Measurements from ENCODE around the gene SLC11A1.

DNA sequence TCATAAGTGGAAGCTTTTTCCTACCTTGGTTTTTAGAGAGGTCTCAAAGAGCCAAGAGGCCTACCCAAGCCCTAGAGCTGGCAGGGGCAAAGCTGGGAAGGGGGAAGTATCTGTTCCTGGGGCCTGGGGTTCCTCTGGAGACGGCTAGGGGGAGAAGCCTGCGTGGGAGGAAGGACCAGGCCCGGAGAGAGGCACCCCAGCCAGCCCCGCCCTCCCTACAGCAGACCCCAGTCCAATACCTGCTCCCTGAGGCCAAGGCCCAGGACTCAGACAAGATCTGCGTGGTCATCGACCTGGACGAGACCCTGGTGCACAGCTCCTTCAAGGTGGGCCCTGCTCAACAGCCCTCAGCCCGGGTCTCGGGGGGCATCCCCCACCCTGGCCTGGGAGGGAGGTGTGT lies 19.8 kb downstream of the SLC11A1 start:
- TF ChIP-seq, protein P1, sequence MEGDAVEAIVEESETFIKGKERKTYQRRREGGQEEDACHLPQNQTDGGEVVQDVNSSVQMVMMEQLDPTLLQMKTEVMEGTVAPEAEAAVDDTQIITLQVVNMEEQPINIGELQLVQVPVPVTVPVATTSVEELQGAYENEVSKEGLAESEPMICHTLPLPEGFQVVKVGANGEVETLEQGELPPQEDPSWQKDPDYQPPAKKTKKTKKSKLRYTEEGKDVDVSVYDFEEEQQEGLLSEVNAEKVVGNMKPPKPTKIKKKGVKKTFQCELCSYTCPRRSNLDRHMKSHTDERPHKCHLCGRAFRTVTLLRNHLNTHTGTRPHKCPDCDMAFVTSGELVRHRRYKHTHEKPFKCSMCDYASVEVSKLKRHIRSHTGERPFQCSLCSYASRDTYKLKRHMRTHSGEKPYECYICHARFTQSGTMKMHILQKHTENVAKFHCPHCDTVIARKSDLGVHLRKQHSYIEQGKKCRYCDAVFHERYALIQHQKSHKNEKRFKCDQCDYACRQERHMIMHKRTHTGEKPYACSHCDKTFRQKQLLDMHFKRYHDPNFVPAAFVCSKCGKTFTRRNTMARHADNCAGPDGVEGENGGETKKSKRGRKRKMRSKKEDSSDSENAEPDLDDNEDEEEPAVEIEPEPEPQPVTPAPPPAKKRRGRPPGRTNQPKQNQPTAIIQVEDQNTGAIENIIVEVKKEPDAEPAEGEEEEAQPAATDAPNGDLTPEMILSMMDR (conservative IDR thresholded peaks at IDR 0.05; ENCODE audit: low read depth in 2 of 2) = no peak
- TF ChIP-seq EZH2 (IDR thresholded peaks at IDR 0.05; ENCODE audit: low read depth, unreplicated experiment) (no peak), JUNB (IDR thresholded peaks at IDR 0.05; ENCODE audit: unreplicated experiment) (no peak), EZH2phosphoT487 (IDR thresholded peaks at IDR 0.05; ENCODE audit: unreplicated experiment) (no peak), CREB1 (CRISPR knock-in tag; IDR thresholded peaks at IDR 0.05; ENCODE audit: low read depth) (no peak), POLR2AphosphoS5 (IDR thresholded peaks at IDR 0.05; ENCODE audit: low read depth) (no peak), STAT1 (IDR thresholded peaks at IDR 0.05; ENCODE audit: unreplicated experiment) (no peak), ZNF331 (CRISPR knock-in tag; IDR thresholded peaks at IDR 0.05; ENCODE audit: low read depth) (no peak)
- TF ChIP-seq, protein P2, sequence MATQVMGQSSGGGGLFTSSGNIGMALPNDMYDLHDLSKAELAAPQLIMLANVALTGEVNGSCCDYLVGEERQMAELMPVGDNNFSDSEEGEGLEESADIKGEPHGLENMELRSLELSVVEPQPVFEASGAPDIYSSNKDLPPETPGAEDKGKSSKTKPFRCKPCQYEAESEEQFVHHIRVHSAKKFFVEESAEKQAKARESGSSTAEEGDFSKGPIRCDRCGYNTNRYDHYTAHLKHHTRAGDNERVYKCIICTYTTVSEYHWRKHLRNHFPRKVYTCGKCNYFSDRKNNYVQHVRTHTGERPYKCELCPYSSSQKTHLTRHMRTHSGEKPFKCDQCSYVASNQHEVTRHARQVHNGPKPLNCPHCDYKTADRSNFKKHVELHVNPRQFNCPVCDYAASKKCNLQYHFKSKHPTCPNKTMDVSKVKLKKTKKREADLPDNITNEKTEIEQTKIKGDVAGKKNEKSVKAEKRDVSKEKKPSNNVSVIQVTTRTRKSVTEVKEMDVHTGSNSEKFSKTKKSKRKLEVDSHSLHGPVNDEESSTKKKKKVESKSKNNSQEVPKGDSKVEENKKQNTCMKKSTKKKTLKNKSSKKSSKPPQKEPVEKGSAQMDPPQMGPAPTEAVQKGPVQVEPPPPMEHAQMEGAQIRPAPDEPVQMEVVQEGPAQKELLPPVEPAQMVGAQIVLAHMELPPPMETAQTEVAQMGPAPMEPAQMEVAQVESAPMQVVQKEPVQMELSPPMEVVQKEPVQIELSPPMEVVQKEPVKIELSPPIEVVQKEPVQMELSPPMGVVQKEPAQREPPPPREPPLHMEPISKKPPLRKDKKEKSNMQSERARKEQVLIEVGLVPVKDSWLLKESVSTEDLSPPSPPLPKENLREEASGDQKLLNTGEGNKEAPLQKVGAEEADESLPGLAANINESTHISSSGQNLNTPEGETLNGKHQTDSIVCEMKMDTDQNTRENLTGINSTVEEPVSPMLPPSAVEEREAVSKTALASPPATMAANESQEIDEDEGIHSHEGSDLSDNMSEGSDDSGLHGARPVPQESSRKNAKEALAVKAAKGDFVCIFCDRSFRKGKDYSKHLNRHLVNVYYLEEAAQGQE (IDR thresholded peaks at IDR 0.05; ENCODE audit: unreplicated experiment) = no peak
- TF ChIP-seq, protein P3, sequence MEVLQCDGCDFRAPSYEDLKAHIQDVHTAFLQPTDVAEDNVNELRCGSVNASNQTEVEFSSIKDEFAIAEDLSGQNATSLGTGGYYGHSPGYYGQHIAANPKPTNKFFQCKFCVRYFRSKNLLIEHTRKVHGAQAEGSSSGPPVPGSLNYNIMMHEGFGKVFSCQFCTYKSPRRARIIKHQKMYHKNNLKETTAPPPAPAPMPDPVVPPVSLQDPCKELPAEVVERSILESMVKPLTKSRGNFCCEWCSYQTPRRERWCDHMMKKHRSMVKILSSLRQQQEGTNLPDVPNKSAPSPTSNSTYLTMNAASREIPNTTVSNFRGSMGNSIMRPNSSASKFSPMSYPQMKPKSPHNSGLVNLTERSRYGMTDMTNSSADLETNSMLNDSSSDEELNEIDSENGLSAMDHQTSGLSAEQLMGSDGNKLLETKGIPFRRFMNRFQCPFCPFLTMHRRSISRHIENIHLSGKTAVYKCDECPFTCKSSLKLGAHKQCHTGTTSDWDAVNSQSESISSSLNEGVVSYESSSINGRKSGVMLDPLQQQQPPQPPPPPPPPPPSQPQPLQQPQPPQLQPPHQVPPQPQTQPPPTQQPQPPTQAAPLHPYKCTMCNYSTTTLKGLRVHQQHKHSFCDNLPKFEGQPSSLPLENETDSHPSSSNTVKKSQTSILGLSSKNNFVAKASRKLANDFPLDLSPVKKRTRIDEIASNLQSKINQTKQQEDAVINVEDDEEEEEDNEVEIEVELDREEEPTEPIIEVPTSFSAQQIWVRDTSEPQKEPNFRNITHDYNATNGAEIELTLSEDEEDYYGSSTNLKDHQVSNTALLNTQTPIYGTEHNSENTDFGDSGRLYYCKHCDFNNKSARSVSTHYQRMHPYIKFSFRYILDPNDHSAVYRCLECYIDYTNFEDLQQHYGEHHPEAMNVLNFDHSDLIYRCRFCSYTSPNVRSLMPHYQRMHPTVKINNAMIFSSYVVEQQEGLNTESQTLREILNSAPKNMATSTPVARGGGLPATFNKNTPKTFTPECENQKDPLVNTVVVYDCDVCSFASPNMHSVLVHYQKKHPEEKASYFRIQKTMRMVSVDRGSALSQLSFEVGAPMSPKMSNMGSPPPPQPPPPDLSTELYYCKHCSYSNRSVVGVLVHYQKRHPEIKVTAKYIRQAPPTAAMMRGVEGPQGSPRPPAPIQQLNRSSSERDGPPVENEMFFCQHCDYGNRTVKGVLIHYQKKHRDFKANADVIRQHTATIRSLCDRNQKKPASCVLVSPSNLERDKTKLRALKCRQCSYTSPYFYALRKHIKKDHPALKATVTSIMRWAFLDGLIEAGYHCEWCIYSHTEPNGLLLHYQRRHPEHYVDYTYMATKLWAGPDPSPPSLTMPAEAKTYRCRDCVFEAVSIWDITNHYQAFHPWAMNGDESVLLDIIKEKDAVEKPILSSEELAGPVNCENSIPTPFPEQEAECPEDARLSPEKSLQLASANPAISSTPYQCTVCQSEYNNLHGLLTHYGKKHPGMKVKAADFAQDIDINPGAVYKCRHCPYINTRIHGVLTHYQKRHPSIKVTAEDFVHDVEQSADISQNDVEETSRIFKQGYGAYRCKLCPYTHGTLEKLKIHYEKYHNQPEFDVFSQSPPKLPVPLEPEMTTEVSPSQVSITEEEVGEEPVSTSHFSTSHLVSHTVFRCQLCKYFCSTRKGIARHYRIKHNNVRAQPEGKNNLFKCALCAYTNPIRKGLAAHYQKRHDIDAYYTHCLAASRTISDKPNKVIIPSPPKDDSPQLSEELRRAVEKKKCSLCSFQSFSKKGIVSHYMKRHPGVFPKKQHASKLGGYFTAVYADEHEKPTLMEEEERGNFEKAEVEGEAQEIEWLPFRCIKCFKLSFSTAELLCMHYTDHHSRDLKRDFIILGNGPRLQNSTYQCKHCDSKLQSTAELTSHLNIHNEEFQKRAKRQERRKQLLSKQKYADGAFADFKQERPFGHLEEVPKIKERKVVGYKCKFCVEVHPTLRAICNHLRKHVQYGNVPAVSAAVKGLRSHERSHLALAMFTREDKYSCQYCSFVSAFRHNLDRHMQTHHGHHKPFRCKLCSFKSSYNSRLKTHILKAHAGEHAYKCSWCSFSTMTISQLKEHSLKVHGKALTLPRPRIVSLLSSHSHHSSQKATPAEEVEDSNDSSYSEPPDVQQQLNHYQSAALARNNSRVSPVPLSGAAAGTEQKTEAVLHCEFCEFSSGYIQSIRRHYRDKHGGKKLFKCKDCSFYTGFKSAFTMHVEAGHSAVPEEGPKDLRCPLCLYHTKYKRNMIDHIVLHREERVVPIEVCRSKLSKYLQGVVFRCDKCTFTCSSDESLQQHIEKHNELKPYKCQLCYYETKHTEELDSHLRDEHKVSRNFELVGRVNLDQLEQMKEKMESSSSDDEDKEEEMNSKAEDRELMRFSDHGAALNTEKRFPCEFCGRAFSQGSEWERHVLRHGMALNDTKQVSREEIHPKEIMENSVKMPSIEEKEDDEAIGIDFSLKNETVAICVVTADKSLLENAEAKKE (CRISPR knock-in tag; IDR thresholded peaks at IDR 0.05) = no peak

All from GM23338 (cell line).